CD14-positive monocyte (primary cell): ENCODE measurements around the gene ZNF536. TPM values are rescaled to one million over a fixed set of nuclear protein-coding genes. Genes with fewer than 3 reads are reported as not detected.

Experiments
- DNase-seq, 3 donors: peaks; one replicate each; pipeline ENCODE4 v3.0.0-alpha.2; 2011 to 2022
- H2AFZ ChIP-seq: 2 replicates; pipeline ENCODE4 v1.6.0; 2012; ENCODE audit warnings: mild to moderate bottlenecking, low read depth, low read length, inconsistent platforms; ENCODE audit not compliant: insufficient read depth, poor library complexity, severe bottlenecking
- H3K27ac ChIP-seq, 2 donors: 1 replicate in 1 of 2; 2 replicates in 1 of 2; pipeline ENCODE4 v1.5.1; 2012 to 2013; ENCODE audit warnings: low read length in 2 of 2, control low read depth in 1 of 2, inconsistent platforms in 1 of 2, low read depth in 1 of 2, mild to moderate bottlenecking in 1 of 2
- H3K27me3 ChIP-seq, 2 donors: one replicate each; pipeline versions ENCODE4 v1.6.0 to v1.6.1; 2011 to 2013; ENCODE audit warnings: low read length in 2 of 2; ENCODE audit not compliant: control insufficient read depth in 2 of 2, insufficient read depth in 2 of 2
- H3K36me3 ChIP-seq, 2 donors: replicated peaks in 1 of 2; 1 replicate in 1 of 2; 2 replicates in 1 of 2; pipeline versions ENCODE4 v1.5.1 to v1.6.1; 2012 to 2013; ENCODE audit warnings: low read length in 2 of 2, control low read depth in 1 of 2, inconsistent platforms in 1 of 2, mild to moderate bottlenecking in 1 of 2; ENCODE audit not compliant: insufficient read depth in 2 of 2, control insufficient read depth in 1 of 2
- H3K4me1 ChIP-seq, 2 donors: 1 replicate in 1 of 2; 2 replicates in 1 of 2; pipeline versions ENCODE4 v1.5.1 to v1.6.1; 2012 to 2013; ENCODE audit warnings: low read length in 2 of 2, control low read depth in 1 of 2, inconsistent platforms in 1 of 2, mild to moderate bottlenecking in 1 of 2, moderate library complexity in 1 of 2; ENCODE audit not compliant: insufficient read depth in 2 of 2, control insufficient read depth in 1 of 2
- H3K4me2 ChIP-seq: replicated peaks from 2 replicates; pipeline ENCODE3; 2012; ENCODE audit warnings: low read length, moderate library complexity, mild to moderate bottlenecking; ENCODE audit not compliant: poor library complexity, severe bottlenecking; ENCODE audit errors: extremely low read depth
- H3K4me3 ChIP-seq, 3 experiments: fragments of 200-600 bp in 1 of 3; sonication (generic) in 1 of 3; replicated peaks in 1 of 3; 1 replicate in 2 of 3; 2 replicates in 1 of 3; pipeline ENCODE4 v1.5.1; 2011 to 2013; ENCODE audit warnings: low read length in 3 of 3, mild to moderate bottlenecking in 3 of 3, control low read depth in 2 of 3, low read depth in 2 of 3, inconsistent platforms in 1 of 3, moderate library complexity in 1 of 3
- H3K79me2 ChIP-seq: 2 replicates; pipeline ENCODE4 v1.6.0; 2012; ENCODE audit warnings: mild to moderate bottlenecking, control low read depth, inconsistent platforms, low read length, moderate library complexity; ENCODE audit not compliant: insufficient read depth
- H3K9ac ChIP-seq: 2 replicates; pipeline ENCODE4 v1.6.0; 2017; ENCODE audit warnings: low read length, mild to moderate bottlenecking; ENCODE audit not compliant: insufficient read depth, poor library complexity, severe bottlenecking
- H3K9me3 ChIP-seq, 2 donors: replicated peaks in 1 of 2; 1 replicate in 1 of 2; 2 replicates in 1 of 2; pipeline versions ENCODE4 v1.5.1 to v1.6.1; 2012 to 2013; ENCODE audit warnings: low read length in 2 of 2, control low read depth in 1 of 2; ENCODE audit not compliant: control insufficient read depth in 1 of 2, insufficient read depth in 1 of 2
- H4K20me1 ChIP-seq: 2 replicates; pipeline ENCODE4 v1.6.0; 2012; ENCODE audit warnings: mild to moderate bottlenecking, low read length, control low read depth, moderate library complexity; ENCODE audit not compliant: insufficient read depth
- H3K27ac Mint-ChIP-seq, 7 donors: one replicate each; pipeline ENCODE4 v1.8.0; 2020; ENCODE audit warnings: mild to moderate bottlenecking in 7 of 7, mixed read lengths in 7 of 7, moderate library complexity in 6 of 7, inconsistent platforms in 2 of 7
- H3K27me3 Mint-ChIP-seq, 3 donors: one replicate each; pipeline ENCODE4 v1.8.0; 2021 to 2022; ENCODE audit warnings: low read depth in 3 of 3, mild to moderate bottlenecking in 3 of 3, mixed read lengths in 3 of 3, moderate library complexity in 3 of 3, inconsistent platforms in 1 of 3
- H3K36me3 Mint-ChIP-seq, 2 donors: one replicate each; pipeline ENCODE4 v1.8.0; 2020; ENCODE audit warnings: mixed read lengths in 2 of 2, inconsistent platforms in 1 of 2, mild to moderate bottlenecking in 1 of 2
- H3K4me1 Mint-ChIP-seq: one replicate; pipeline ENCODE4 v1.8.0; 2020; ENCODE audit warnings: mild to moderate bottlenecking, mixed read lengths
- H3K4me3 Mint-ChIP-seq, 2 donors: one replicate each; pipeline ENCODE4 v1.8.0; 2020; ENCODE audit warnings: mild to moderate bottlenecking in 2 of 2, mixed read lengths in 2 of 2, moderate library complexity in 1 of 2
- H3K9me3 Mint-ChIP-seq, 7 donors: one replicate each; pipeline ENCODE4 v1.8.0; 2020 to 2022; ENCODE audit warnings: mixed read lengths in 7 of 7, mild to moderate bottlenecking in 6 of 7, moderate library complexity in 6 of 7, inconsistent platforms in 2 of 7
- WGBS: methylation state at CpG from one replicate; pipeline ENCODE4 v1.1.5; 2013; ENCODE audit warnings: missing lambda C conversion rate; ENCODE audit not compliant: insufficient coverage; 5-methylcytosine and 5-hydroxymethylcytosine counted together
- intact Hi-C, 2 donors: fragments of 100-400 bp; cut with micrococcal nuclease; formaldehyde crosslinking; loops; one replicate each; pipeline versions ENCODE4 v1.15.0 to v1.15.1; 2023
- polyA plus RNA-seq, 3 donors: library from polyadenylated mRNA; depleted of rRNA in 1 of 3; unstranded in 2 of 3; stranded (reverse) in 1 of 3; fragments of 300-500 nt in 2 of 3; fragments of >200 nt in 1 of 3; fragmentation: Illumina TruSeq in 2 of 3; gene quantifications; 1 replicate in 2 of 3; 2 replicates in 1 of 3; pipeline ENCODE4 v1.2.3, GENCODE V29; 2012 to 2021
- TF ChIP-seq, protein P1 (sequence below): fragments of 200-600 bp; IDR thresholded peaks from one replicate; pipeline ENCODE4 v1.8.0; 2022; ENCODE audit warnings: antibody characterized with exemption, mild to moderate bottlenecking

ZNF536 gene
- polyA plus RNA-seq, 3 donors, result not detected

DNA sequence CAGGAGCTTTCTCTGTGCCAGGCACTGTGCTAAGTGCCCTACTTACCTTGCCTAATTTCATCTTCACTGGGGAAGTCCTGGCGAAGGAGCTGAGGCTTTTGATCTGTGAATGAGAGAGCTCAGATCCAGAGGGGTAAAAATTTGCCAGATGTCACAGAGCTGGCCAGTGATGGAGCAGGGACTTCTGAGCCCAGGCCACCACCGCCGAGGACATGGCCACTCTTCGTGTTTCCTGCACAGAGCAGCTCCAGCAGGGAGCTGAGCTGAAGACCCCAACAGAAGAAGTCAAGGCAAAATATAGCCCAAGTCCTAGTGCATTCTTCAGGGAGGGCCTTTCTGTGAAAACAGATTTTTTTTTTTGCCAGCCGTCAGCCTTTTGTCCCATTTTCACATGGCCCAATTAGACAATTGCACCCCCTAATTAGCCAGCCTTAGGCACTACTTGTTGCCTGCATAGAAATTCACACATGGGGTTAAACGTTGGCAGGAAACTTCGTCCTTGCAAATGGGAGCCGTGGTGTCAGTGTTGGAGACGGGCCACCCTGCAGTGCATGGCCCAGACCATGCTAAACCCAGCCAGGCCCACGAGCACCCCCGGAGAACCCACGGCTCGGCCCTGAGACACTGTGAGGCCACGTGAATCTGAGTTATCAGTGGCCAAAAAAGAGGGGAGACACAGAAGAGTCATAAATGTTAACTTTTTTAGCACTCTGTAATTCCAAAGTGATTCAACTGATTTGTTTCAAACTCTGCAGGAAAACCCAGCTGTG, 7.8 kb downstream of the ZNF536 start:
- Histone ChIP-seq H3K27ac (no peak overlapping the region), H3K9me3 (no peaks in the 10 kb centered on the region), H3K4me1 (no peaks in the 10 kb centered on the region), H2AFZ (no peak overlapping the region), H3K27me3 (peaks cover 0 to 14% of the 10 kb centered on the region in 2 donors), H3K36me3 (no peaks in the 10 kb centered on the region), H3K4me3 (no peak overlapping the region), H4K20me1 (no peaks in the 10 kb centered on the region), H3K79me2 (no peaks in the 10 kb centered on the region), H3K4me2 (no peak overlapping the region), H3K9ac (no peak overlapping the region)
- DNase-seq, result no peak
- Mint-ChIP-seq H3K9me3 (peaks cover 0 to 4% (median 0%) of the 10 kb centered on the region in 7 donors), H3K4me1 (no peaks in the 10 kb centered on the region), H3K27ac (no peak overlapping the region), H3K36me3 (no peaks in the 10 kb centered on the region), H3K27me3 (peaks cover 9 to 25% (median 19%) of the 10 kb centered on the region in 3 donors), H3K4me3 (no peak overlapping the region)
- intact Hi-C loops, result no loop called here
- TF ChIP-seq, protein P1, sequence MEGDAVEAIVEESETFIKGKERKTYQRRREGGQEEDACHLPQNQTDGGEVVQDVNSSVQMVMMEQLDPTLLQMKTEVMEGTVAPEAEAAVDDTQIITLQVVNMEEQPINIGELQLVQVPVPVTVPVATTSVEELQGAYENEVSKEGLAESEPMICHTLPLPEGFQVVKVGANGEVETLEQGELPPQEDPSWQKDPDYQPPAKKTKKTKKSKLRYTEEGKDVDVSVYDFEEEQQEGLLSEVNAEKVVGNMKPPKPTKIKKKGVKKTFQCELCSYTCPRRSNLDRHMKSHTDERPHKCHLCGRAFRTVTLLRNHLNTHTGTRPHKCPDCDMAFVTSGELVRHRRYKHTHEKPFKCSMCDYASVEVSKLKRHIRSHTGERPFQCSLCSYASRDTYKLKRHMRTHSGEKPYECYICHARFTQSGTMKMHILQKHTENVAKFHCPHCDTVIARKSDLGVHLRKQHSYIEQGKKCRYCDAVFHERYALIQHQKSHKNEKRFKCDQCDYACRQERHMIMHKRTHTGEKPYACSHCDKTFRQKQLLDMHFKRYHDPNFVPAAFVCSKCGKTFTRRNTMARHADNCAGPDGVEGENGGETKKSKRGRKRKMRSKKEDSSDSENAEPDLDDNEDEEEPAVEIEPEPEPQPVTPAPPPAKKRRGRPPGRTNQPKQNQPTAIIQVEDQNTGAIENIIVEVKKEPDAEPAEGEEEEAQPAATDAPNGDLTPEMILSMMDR, result no peak
- WGBS, result 82% methylated on average over 11 of the region's 14 CpGs

DNA sequence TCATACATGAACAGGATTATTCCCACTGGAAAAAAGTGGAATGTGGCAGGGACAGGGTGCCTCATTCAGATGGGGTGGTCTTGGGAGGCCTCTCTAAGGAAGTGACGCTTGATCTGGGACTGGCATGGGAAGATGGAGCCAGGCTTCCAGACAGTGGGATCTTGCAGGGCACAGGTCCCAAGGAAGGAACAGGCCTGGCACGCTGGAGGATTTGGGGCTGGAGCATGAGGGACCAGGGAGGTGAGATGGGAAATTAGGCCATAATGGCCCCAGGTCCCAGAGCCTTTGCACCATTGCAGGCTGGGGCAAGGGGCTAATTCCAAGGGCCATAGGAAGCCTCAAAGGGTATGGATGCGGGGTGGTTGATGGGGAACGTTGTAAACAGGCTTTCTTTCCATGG, 9.2 kb downstream of the ZNF536 start:
- Mint-ChIP-seq H3K27ac (no peak overlapping the region), H3K27me3 (peaks cover under 1 to 13% (median 12%) of the 10 kb centered on the region in 3 donors), H3K9me3 (no peaks in the 10 kb centered on the region), H3K4me1 (no peaks in the 10 kb centered on the region), H3K36me3 (no peaks in the 10 kb centered on the region), H3K4me3 (no peak overlapping the region)
- H3K27ac ChIP-seq, result no peak overlapping the region
- intact Hi-C loops, result no loop called here
- peaks cover 0 to 4% of the 10 kb centered on the region in 2 donors for H3K27me3 ChIP-seq
- no peaks in the 10 kb centered on the region for H3K79me2 ChIP-seq
- WGBS, result 94% methylated on average over 3 of the region's 4 CpGs
- no peak overlapping the region for H2AFZ ChIP-seq
- H3K4me2 ChIP-seq, result no peak overlapping the region
- no peak for DNase-seq
- H3K36me3 ChIP-seq, result no peaks in the 10 kb centered on the region
- H3K9ac ChIP-seq, result no peak overlapping the region
- TF ChIP-seq, protein P1, result no peak
- no peaks in the 10 kb centered on the region for H3K9me3 ChIP-seq
- H4K20me1 ChIP-seq, result no peaks in the 10 kb centered on the region
- no peaks in the 10 kb centered on the region for H3K4me1 ChIP-seq
- H3K4me3 ChIP-seq, result no peak overlapping the region
